Urinary bladder (tissue), 4 donors: ENCODE measurements around the gene SLC34A2. TPM values are rescaled to one million over a fixed set of nuclear protein-coding genes. Genes with fewer than 3 reads are reported as not detected.
"Not testable (repeated sequence)": the region's sequence is repeated elsewhere in the genome, so short reads cannot be mapped to it uniquely, and the experiment has no call there.

Experiments
- DNase-seq: peaks from one replicate; pipeline ENCODE4 v3.0.0-alpha.2; 2015; ENCODE audit errors: extremely low spot score
- H3K27ac ChIP-seq: one replicate; pipeline ENCODE4 v1.5.1; 2013; ENCODE audit warnings: low read depth, mild to moderate bottlenecking, moderate library complexity
- H3K36me3 ChIP-seq: one replicate; pipeline ENCODE4 v1.6.1; 2013; ENCODE audit warnings: mild to moderate bottlenecking, moderate library complexity; ENCODE audit not compliant: insufficient read depth
- H3K4me1 ChIP-seq: one replicate; pipeline ENCODE4 v1.6.1; 2013; ENCODE audit warnings: mild to moderate bottlenecking, moderate library complexity; ENCODE audit not compliant: insufficient read depth
- H3K4me3 ChIP-seq: one replicate; pipeline ENCODE4 v1.5.1; 2013; ENCODE audit warnings: low read depth, low read length
- WGBS: extraction: QIAGEN DNeasy Blood & Tissue Kit; methylation state at CpG from one replicate; pipeline ENCODE4 v1.1.7; 2013; 5-methylcytosine and 5-hydroxymethylcytosine counted together
- polyA plus RNA-seq: library from polyadenylated mRNA; stranded (reverse); fragments of 200-250 nt; gene quantifications from one replicate; pipeline ENCODE4 v1.2.3, GENCODE V29; 2013
- total RNA-seq: library from RNA; depleted of rRNA; stranded (reverse); fragments of >200 nt; gene quantifications from one replicate; pipeline ENCODE4 v1.2.3, GENCODE V29; 2014
- donor health status: healthy with polysubstance abuse.
- donor health status: healthy.

Gene SLC34A2
- total and polyA plus RNA-seq, 2 donors = 0.58 TPM; not detected in 1

- Histone ChIP-seq H3K36me3 (no peaks in the 10 kb centered on the region), H3K4me1 (no peaks in the 10 kb centered on the region), H3K27ac (no peak overlapping the region), H3K4me3 (no peak overlapping the region)
- DNase-seq = no peak
- 94% methylated on average over 4 of the region's 4 CpGs for WGBS
Measured at GRCh38 chr4:25638221-25638601, 17.4 kb upstream of the SLC34A2 start.

DNA sequence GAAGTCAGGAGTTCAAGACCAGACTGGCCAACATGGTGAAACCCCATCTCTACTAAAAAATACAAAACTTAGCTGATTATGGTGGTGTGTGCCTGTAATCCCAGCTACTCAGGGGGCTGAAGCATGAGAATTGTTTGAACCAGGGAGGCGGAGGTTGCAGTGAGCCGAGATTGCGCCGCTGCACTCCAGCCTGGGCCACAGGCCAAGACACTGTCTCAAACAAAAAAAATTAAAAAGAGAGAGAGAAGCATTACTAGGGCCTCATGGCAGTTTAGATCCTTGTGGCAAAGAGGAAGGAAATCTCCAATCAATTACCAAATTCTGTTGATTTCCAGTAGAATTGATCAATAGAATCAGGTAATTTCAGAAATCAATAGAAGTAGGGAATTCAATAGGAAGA lies 16.8 kb upstream of the SLC34A2 start:
- no peak overlapping the region for H3K4me3 ChIP-seq
- no peak for DNase-seq
- H3K4me1 ChIP-seq = no peaks in the 10 kb centered on the region
- H3K36me3 ChIP-seq = no peaks in the 10 kb centered on the region
- H3K27ac ChIP-seq = no peak overlapping the region
- WGBS = 26% methylated on average over 4 of the region's 4 CpGs

- DNase-seq = no peak
- no peak overlapping the region for H3K4me3 ChIP-seq
- no peaks in the 10 kb centered on the region for H3K4me1 ChIP-seq
- H3K27ac ChIP-seq = no peak overlapping the region
- WGBS = 80% methylated on average over 6 of the region's 6 CpGs
- H3K36me3 ChIP-seq = no peaks in the 10 kb centered on the region
Measured at GRCh38 chr4:25650311-25650710, 5.3 kb upstream of the SLC34A2 start.

DNA sequence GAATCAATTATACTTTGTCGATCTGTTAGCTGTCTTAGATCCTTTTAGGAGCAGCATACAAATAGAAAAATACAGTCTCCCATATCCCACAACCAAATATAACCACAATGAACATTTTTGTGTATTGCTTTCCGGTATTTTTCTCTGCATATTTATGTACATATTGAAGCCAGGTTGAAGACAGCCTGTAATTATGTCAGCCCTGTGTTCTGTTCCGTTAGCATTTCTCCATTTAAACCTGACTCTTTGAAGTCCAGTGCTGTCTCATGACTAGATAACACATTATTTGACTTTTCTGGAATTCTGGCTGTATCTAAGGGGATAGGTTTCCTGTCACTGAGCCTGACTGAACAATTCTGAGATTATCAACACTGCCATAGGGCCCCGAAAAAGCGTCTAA lies 4.0 kb upstream of the SLC34A2 start:
- H3K27ac ChIP-seq = no peak overlapping the region
- DNase-seq = no peak
- H3K36me3 ChIP-seq = no peaks in the 10 kb centered on the region
- H3K4me3 ChIP-seq = no peak overlapping the region
- no peaks in the 10 kb centered on the region for H3K4me1 ChIP-seq
- 70% methylated on average over 5 of the region's 5 CpGs for WGBS

GRCh38 chr4:25654031-25654970 lies 1.4 kb upstream of the SLC34A2 start:
- 58% methylated on average over 17 of the region's 17 CpGs for WGBS
- Histone ChIP-seq H3K4me3 (no peak overlapping the region), H3K36me3 (no peaks in the 10 kb centered on the region), H3K27ac (no peak overlapping the region), H3K4me1 (no peaks in the 10 kb centered on the region)
- no peak for DNase-seq

DNA sequence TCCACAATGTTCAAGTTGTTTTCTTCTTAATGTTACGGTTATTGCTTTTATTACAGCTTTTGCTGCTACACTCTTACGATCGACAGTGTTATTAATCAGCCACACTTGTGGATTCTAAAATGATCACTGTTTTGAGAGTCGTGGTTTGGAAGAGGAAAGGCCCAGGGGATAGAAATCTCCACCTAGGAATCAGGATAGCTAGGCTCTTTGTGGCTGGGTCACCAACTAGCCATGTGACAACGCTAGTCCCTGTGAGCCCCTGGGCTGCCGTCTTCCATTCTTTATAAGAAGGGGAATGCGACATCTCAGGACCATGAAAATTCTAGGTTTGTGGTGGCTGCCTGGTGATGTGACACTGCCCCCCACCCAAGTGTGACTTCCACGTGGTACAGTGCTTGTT lies 380 bp downstream of the SLC34A2 start:
- 53% methylated on average over 8 of the region's 8 CpGs for WGBS
- H3K4me3 ChIP-seq = no peak overlapping the region
- no peaks in the 10 kb centered on the region for H3K4me1 ChIP-seq
- no peaks in the 10 kb centered on the region for H3K36me3 ChIP-seq
- no peak for DNase-seq
- H3K27ac ChIP-seq = no peak overlapping the region

DNA sequence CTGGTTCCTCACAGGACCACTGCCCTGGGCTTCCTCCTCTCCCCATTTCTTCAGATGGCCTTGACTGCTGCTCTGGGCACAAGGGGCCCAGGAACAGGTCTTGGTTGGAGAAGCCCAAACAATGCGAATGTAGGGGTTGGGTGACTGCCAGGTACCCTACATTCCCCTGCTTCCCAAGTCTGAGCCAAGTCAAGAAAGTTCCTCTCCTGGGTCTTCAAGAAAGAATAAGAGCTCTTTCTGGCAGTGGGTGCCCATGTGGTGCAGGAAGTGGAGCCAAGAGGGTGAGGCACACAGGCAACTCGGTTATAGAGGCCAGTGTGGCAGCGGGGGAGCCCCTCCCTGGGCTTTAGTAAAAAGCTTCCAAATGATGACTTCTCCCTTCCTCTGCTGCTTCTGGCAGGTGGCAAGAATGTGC lies 2.7 kb downstream of the SLC34A2 start:
- WGBS = 57% methylated on average over 3 of the region's 3 CpGs
- H3K36me3 ChIP-seq = no peaks in the 10 kb centered on the region

DNA sequence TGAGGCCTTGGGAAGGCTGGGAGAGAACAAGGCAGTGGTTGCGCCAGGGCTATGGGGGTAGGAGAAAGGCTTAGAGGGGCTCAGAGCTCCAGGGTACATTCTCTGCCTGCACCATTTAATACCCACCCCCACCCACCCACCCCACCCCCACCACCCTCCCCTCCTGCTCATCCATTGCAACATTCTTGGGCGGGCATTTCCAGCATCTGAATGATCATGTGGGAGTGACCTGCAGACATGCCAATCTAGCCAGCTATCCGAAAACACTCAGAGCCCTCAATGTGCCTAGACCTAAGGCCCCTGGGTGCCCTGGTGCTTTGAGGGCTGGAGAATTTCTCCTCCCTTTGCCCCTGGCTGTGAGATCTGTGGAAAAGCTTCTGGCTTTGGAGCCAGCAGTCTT lies 3.1 kb downstream of the SLC34A2 start:
- WGBS = 93% methylated on average over 3 of the region's 3 CpGs
- Histone ChIP-seq H3K27ac (no peak overlapping the region), H3K4me3 (no peak overlapping the region), H3K4me1 (no peaks in the 10 kb centered on the region), H3K36me3 (no peaks in the 10 kb centered on the region)
- DNase-seq = no peak

More for the DNA sequence above, 2.7 kb downstream of the SLC34A2 start:
- no peak for DNase-seq
- Histone ChIP-seq H3K4me1 (no peaks in the 10 kb centered on the region), H3K27ac (no peak overlapping the region), H3K4me3 (no peak overlapping the region)

GRCh38 chr4:25661441-25661840 lies 5.8 kb downstream of the SLC34A2 start:
- not testable (repeated sequence) for DNase-seq, H3K36me3 ChIP-seq, H3K4me3 ChIP-seq, H3K27ac ChIP-seq, H3K4me1 ChIP-seq
- WGBS = 84% methylated on average over 4 of the region's 4 CpGs

GRCh38 chr4:25662306-25662705 lies 6.7 kb downstream of the SLC34A2 start:
- Histone ChIP-seq H3K4me3 (no peak overlapping the region), H3K27ac (no peak overlapping the region), H3K4me1 (no peaks in the 10 kb centered on the region), H3K36me3 (no peaks in the 10 kb centered on the region)
- DNase-seq = no peak
- WGBS = 88% methylated on average over 10 of the region's 10 CpGs

DNA sequence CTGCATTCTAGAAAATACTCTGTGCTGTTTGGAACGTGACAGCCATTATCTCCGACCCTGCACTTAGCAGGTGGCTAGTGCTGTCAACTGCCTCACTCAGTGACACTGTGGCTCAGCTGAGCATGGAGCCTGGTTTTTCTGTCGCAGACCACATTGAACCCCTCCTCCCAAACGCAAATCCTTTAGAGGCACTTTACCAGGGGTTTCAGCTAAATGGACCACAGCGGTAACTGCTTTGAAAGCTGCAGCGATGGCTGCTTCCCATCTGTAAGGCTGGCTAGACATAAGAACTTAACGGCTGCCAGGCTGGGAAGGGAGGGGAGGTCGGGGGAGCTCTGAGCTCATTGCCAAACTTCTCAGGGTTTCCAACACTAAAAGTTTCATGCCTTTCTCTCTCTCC lies 8.1 kb downstream of the SLC34A2 start:
- no peak overlapping the region for H3K4me3 ChIP-seq
- H3K36me3 ChIP-seq = no peaks in the 10 kb centered on the region
- 23% methylated on average over 8 of the region's 8 CpGs for WGBS
- no peak for DNase-seq
- no peaks in the 10 kb centered on the region for H3K4me1 ChIP-seq
- no peak overlapping the region for H3K27ac ChIP-seq

DNA sequence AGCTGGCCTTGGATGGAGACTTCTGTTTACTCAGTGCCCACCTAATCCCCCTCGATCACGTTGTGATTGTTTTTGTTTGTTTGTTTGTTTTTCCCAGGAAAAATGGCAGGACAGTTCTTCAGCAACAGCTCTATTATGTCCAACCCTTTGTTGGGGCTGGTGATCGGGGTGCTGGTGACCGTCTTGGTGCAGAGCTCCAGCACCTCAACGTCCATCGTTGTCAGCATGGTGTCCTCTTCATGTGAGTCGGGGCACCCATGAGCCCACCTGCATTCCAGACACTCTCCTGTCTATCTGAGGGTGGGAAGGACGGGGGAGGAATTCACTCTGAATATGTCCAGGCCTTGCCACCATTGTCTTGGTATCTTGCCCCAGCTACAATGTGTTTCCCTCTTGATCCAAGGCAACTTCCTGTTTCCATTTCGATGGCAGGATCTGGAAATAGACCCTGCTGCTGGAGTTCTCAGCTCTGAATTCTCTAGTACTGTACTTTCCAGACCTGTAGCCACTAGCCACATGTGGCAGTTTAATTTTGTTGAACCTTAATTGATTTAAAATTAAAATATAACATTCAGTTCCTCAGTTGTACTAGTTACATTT lies 10.5 kb downstream of the SLC34A2 start:
- 87% methylated on average over 9 of the region's 9 CpGs for WGBS

GRCh38 chr4:25667931-25668557 lies 12.4 kb downstream of the SLC34A2 start:
- no peak for DNase-seq
- no peaks in the 10 kb centered on the region for H3K36me3 ChIP-seq
- no peak overlapping the region for H3K4me3 ChIP-seq
- 85% methylated on average over 15 of the region's 15 CpGs for WGBS
- no peaks in the 10 kb centered on the region for H3K4me1 ChIP-seq
- no peak overlapping the region for H3K27ac ChIP-seq

More for the DNA sequence above, 10.5 kb downstream of the SLC34A2 start:
- Histone ChIP-seq H3K36me3 (no peaks in the 10 kb centered on the region), H3K4me1 (no peaks in the 10 kb centered on the region), H3K27ac (no peak overlapping the region), H3K4me3 (no peak overlapping the region)
- DNase-seq = no peak

DNA sequence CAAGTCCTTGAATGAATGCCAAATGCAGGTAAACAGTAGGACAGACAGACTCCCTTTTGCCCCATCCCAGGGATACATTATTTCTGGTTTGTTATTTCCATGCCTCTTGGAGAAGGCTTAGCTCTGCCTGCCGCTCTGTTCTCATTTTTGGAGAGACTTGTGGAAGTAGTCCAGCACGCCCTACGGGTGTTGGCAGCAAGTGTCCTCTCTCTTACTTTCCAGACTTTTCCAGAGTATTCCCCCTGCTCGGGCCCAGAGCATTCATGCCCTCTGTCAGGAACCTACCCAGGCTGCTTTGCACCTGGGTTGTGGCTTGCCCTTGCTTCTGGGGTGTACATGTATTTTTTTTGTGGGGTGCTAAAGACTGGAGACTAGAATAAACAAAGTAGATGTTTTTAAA lies 15.3 kb downstream of the SLC34A2 start:
- no peak overlapping the region for H3K4me3 ChIP-seq
- no peaks in the 10 kb centered on the region for H3K36me3 ChIP-seq
- DNase-seq = no peak
- WGBS = 59% methylated on average over 4 of the region's 4 CpGs
- H3K27ac ChIP-seq = no peak overlapping the region
- H3K4me1 ChIP-seq = no peaks in the 10 kb centered on the region
